CD14-positive monocyte (primary cell): ENCODE measurements around the gene GRK3. TPM values are rescaled to one million over a fixed set of nuclear protein-coding genes. Genes with fewer than 3 reads are reported as not detected.

Experiments used
- DNase-seq, 3 donors: peaks; one replicate each; pipeline ENCODE4 v3.0.0-alpha.2; 2011 to 2022
- H2AFZ ChIP-seq: 2 replicates; pipeline ENCODE4 v1.6.0; 2012; ENCODE audit warnings: mild to moderate bottlenecking, low read depth, low read length, inconsistent platforms; ENCODE audit not compliant: insufficient read depth, poor library complexity, severe bottlenecking
- H3K27ac ChIP-seq, 2 donors: 1 replicate in 1 of 2; 2 replicates in 1 of 2; pipeline ENCODE4 v1.5.1; 2012 to 2013; ENCODE audit warnings: low read length in 2 of 2, control low read depth in 1 of 2, inconsistent platforms in 1 of 2, low read depth in 1 of 2, mild to moderate bottlenecking in 1 of 2
- H3K27me3 ChIP-seq, 2 donors: one replicate each; pipeline versions ENCODE4 v1.6.0 to v1.6.1; 2011 to 2013; ENCODE audit warnings: low read length in 2 of 2; ENCODE audit not compliant: control insufficient read depth in 2 of 2, insufficient read depth in 2 of 2
- H3K36me3 ChIP-seq, 2 donors: replicated peaks in 1 of 2; 1 replicate in 1 of 2; 2 replicates in 1 of 2; pipeline versions ENCODE4 v1.5.1 to v1.6.1; 2012 to 2013; ENCODE audit warnings: low read length in 2 of 2, control low read depth in 1 of 2, inconsistent platforms in 1 of 2, mild to moderate bottlenecking in 1 of 2; ENCODE audit not compliant: insufficient read depth in 2 of 2, control insufficient read depth in 1 of 2
- H3K4me1 ChIP-seq, 2 donors: 1 replicate in 1 of 2; 2 replicates in 1 of 2; pipeline versions ENCODE4 v1.5.1 to v1.6.1; 2012 to 2013; ENCODE audit warnings: low read length in 2 of 2, control low read depth in 1 of 2, inconsistent platforms in 1 of 2, mild to moderate bottlenecking in 1 of 2, moderate library complexity in 1 of 2; ENCODE audit not compliant: insufficient read depth in 2 of 2, control insufficient read depth in 1 of 2
- H3K4me2 ChIP-seq: replicated peaks from 2 replicates; pipeline ENCODE3; 2012; ENCODE audit warnings: low read length, moderate library complexity, mild to moderate bottlenecking; ENCODE audit not compliant: poor library complexity, severe bottlenecking; ENCODE audit errors: extremely low read depth
- H3K4me3 ChIP-seq, 3 experiments: fragments of 200-600 bp in 1 of 3; sonication (generic) in 1 of 3; replicated peaks in 1 of 3; 1 replicate in 2 of 3; 2 replicates in 1 of 3; pipeline ENCODE4 v1.5.1; 2011 to 2013; ENCODE audit warnings: low read length in 3 of 3, mild to moderate bottlenecking in 3 of 3, control low read depth in 2 of 3, low read depth in 2 of 3, inconsistent platforms in 1 of 3, moderate library complexity in 1 of 3
- H3K79me2 ChIP-seq: 2 replicates; pipeline ENCODE4 v1.6.0; 2012; ENCODE audit warnings: mild to moderate bottlenecking, control low read depth, inconsistent platforms, low read length, moderate library complexity; ENCODE audit not compliant: insufficient read depth
- H3K9ac ChIP-seq: 2 replicates; pipeline ENCODE4 v1.6.0; 2017; ENCODE audit warnings: low read length, mild to moderate bottlenecking; ENCODE audit not compliant: insufficient read depth, poor library complexity, severe bottlenecking
- H3K9me3 ChIP-seq, 2 donors: replicated peaks in 1 of 2; 1 replicate in 1 of 2; 2 replicates in 1 of 2; pipeline versions ENCODE4 v1.5.1 to v1.6.1; 2012 to 2013; ENCODE audit warnings: low read length in 2 of 2, control low read depth in 1 of 2; ENCODE audit not compliant: control insufficient read depth in 1 of 2, insufficient read depth in 1 of 2
- H4K20me1 ChIP-seq: 2 replicates; pipeline ENCODE4 v1.6.0; 2012; ENCODE audit warnings: mild to moderate bottlenecking, low read length, control low read depth, moderate library complexity; ENCODE audit not compliant: insufficient read depth
- H3K27ac Mint-ChIP-seq, 7 donors: one replicate each; pipeline ENCODE4 v1.8.0; 2020; ENCODE audit warnings: mild to moderate bottlenecking in 7 of 7, mixed read lengths in 7 of 7, moderate library complexity in 6 of 7, inconsistent platforms in 2 of 7
- H3K27me3 Mint-ChIP-seq, 3 donors: one replicate each; pipeline ENCODE4 v1.8.0; 2021 to 2022; ENCODE audit warnings: low read depth in 3 of 3, mild to moderate bottlenecking in 3 of 3, mixed read lengths in 3 of 3, moderate library complexity in 3 of 3, inconsistent platforms in 1 of 3
- H3K36me3 Mint-ChIP-seq, 2 donors: one replicate each; pipeline ENCODE4 v1.8.0; 2020; ENCODE audit warnings: mixed read lengths in 2 of 2, inconsistent platforms in 1 of 2, mild to moderate bottlenecking in 1 of 2
- H3K4me1 Mint-ChIP-seq: one replicate; pipeline ENCODE4 v1.8.0; 2020; ENCODE audit warnings: mild to moderate bottlenecking, mixed read lengths
- H3K4me3 Mint-ChIP-seq, 2 donors: one replicate each; pipeline ENCODE4 v1.8.0; 2020; ENCODE audit warnings: mild to moderate bottlenecking in 2 of 2, mixed read lengths in 2 of 2, moderate library complexity in 1 of 2
- H3K9me3 Mint-ChIP-seq, 7 donors: one replicate each; pipeline ENCODE4 v1.8.0; 2020 to 2022; ENCODE audit warnings: mixed read lengths in 7 of 7, mild to moderate bottlenecking in 6 of 7, moderate library complexity in 6 of 7, inconsistent platforms in 2 of 7
- WGBS: methylation state at CpG from one replicate; pipeline ENCODE4 v1.1.5; 2013; ENCODE audit warnings: missing lambda C conversion rate; ENCODE audit not compliant: insufficient coverage; 5-methylcytosine and 5-hydroxymethylcytosine counted together
- intact Hi-C, 2 donors: fragments of 100-400 bp; cut with micrococcal nuclease; formaldehyde crosslinking; loops; one replicate each; pipeline versions ENCODE4 v1.15.0 to v1.15.1; 2023
- polyA plus RNA-seq, 3 donors: library from polyadenylated mRNA; depleted of rRNA in 1 of 3; unstranded in 2 of 3; stranded (reverse) in 1 of 3; fragments of 300-500 nt in 2 of 3; fragments of >200 nt in 1 of 3; fragmentation: Illumina TruSeq in 2 of 3; gene quantifications; 1 replicate in 2 of 3; 2 replicates in 1 of 3; pipeline ENCODE4 v1.2.3, GENCODE V29; 2012 to 2021
- TF ChIP-seq, protein P1 (sequence below): fragments of 200-600 bp; IDR thresholded peaks from one replicate; pipeline ENCODE4 v1.8.0; 2022; ENCODE audit warnings: antibody characterized with exemption, mild to moderate bottlenecking

Gene GRK3
- polyA plus RNA-seq, 3 donors, result 8.3 to 33.3 (median 9.6) TPM

DNA sequence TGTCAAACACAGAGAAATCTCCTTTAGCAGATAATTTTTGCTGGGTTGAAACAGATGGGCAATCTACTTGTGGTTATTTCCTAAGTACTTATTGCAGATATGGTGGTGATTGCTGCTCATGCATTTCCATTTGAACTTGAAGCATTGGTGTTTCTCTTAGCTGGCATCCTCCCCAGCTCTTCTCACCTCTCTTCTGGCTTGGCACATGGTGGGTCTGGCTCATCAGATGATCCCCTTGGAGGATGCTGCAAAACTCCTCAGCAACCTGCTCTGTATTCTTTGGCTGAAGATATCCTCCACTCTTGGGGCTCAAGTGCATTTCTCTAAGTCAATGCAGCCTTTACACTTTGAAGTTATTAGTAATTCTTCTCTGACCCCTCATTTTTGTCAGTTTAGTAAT is 90.2 kb downstream of the GRK3 start:
- Histone ChIP-seq H3K27ac (no peak overlapping the region), H3K27me3 (no peaks in the 10 kb centered on the region), H2AFZ (no peak overlapping the region), H3K4me2 (no peak overlapping the region), H3K9me3 (no peaks in the 10 kb centered on the region), H3K4me3 (no peak overlapping the region), H4K20me1 (peaks cover 98% of the 10 kb centered on the region), H3K9ac (no peak overlapping the region), H3K4me1 (peaks cover 13 to 22% of the 10 kb centered on the region in 2 donors), H3K36me3 (peaks cover 8 to 34% of the 10 kb centered on the region in 2 donors), H3K79me2 (peaks cover 65% of the 10 kb centered on the region)
- intact Hi-C loops, result loop anchor here in 1 of 2 donors (5.0 kb wide), 1 partner anchor 112 kb away; no protein-coding TSS in a partner anchor
- TF ChIP-seq, protein P1, sequence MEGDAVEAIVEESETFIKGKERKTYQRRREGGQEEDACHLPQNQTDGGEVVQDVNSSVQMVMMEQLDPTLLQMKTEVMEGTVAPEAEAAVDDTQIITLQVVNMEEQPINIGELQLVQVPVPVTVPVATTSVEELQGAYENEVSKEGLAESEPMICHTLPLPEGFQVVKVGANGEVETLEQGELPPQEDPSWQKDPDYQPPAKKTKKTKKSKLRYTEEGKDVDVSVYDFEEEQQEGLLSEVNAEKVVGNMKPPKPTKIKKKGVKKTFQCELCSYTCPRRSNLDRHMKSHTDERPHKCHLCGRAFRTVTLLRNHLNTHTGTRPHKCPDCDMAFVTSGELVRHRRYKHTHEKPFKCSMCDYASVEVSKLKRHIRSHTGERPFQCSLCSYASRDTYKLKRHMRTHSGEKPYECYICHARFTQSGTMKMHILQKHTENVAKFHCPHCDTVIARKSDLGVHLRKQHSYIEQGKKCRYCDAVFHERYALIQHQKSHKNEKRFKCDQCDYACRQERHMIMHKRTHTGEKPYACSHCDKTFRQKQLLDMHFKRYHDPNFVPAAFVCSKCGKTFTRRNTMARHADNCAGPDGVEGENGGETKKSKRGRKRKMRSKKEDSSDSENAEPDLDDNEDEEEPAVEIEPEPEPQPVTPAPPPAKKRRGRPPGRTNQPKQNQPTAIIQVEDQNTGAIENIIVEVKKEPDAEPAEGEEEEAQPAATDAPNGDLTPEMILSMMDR, result no peak
- Mint-ChIP-seq H3K9me3 (no peaks in the 10 kb centered on the region), H3K4me1 (peaks cover 38% of the 10 kb centered on the region), H3K27ac (no peak overlapping the region), H3K36me3 (peaks cover 29 to 30% of the 10 kb centered on the region in 2 donors), H3K4me3 (no peak overlapping the region), H3K27me3 (peaks cover 0 to 2% (median 0%) of the 10 kb centered on the region in 3 donors)
- DNase-seq, result no peak

DNA sequence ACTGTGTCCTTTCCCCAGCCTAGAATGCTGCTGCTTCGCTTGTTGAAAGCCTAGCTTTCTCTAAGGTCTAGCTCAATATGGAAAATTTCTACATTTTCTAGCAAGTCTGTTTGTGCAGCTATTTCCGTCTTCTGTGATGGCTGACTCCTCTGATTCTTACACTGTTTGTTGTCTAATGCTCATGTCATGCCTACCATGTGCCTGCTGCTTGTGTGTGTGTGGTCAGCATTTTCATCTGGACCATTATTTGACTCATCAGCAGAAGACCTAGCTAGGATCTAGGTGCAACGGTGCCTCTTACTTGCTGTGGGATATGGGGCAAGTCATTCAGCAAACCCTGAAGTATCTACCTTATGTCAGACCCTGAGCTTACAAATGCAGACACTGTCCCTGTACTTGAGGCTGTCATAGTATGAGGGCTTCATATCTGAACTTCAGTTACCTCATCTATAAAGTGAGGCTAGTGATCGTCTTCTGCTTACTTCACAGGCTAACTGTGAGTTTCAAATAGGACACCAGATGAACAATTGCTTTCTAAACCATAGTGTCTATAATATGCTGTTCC is 91.0 kb downstream of the GRK3 start:
- Mint-ChIP-seq H3K27me3 (peaks cover 0 to 2% (median 0%) of the 10 kb centered on the region in 3 donors), H3K36me3 (peaks cover 23 to 32% of the 10 kb centered on the region in 2 donors), H3K4me1 (peaks cover 34% of the 10 kb centered on the region), H3K9me3 (no peaks in the 10 kb centered on the region), H3K27ac (peak overlapping the region in 1 of 7 donors; percentile 3), H3K4me3 (no peak overlapping the region)
- Histone ChIP-seq H3K27ac (no peak overlapping the region), H3K36me3 (peaks cover 8 to 42% of the 10 kb centered on the region in 2 donors), H3K4me3 (no peak overlapping the region), H3K9me3 (no peaks in the 10 kb centered on the region), H3K27me3 (no peaks in the 10 kb centered on the region), H3K4me2 (no peak overlapping the region), H3K9ac (no peak overlapping the region), H4K20me1 (peaks cover 98% of the 10 kb centered on the region), H2AFZ (no peak overlapping the region), H3K4me1 (peaks cover 10 to 18% of the 10 kb centered on the region in 2 donors), H3K79me2 (peaks cover 72% of the 10 kb centered on the region)
- WGBS, result no CpG with 5 or more reads among the region's 4 CpGs
- intact Hi-C loops, result no loop called here
- DNase-seq, result no peak
- TF ChIP-seq, protein P1, result no peak
